ENCODE measurements around the gene AKR7A2.
"Not testable (repeated sequence)": the region's sequence is repeated elsewhere in the genome, so short reads cannot be mapped to it uniquely, and the experiment has no call there.

The AKR7A2 gene

DNA sequence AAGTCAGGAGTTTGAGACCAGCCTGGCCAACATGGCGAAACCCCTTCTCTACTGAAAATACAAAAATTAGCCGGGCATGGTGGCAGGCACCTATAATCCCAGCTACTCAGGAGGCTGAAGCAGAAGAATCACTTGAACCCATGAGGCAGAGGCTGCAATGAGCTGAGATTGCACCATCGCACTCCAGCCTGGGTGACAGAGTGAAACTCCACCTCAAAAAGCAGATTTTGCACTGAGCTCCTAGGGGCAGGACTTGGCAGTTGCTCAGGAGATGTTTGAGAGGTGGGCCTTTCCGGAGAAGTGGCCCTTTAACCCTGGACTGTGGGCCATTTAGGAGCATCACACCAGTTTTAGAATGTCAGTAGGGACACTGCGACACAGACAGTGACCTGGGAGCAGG, 55.6 kb downstream of the AKR7A2 start:
- not testable (repeated sequence) for FAIRE-seq

DNA sequence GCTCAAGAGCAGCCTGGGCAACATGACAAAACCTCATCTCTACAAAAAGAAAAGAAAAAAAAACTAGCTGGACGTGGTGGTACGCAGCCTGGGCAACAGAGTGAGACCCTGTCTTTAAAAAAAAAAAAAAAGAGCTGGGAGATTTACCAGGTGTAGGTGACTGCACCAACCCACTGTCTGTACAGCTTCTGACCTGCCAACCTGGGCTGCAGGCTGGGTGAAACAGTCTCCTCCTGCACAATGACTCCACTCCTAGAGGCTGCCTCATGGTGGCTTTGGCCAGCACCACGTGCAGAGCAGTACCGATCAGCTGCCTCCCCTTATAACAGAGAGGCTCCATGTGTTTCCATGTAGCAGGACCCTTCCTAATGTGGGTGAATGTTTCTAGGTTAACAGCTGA, 56.7 kb downstream of the AKR7A2 start:
- no peak for FAIRE-seq

DNA sequence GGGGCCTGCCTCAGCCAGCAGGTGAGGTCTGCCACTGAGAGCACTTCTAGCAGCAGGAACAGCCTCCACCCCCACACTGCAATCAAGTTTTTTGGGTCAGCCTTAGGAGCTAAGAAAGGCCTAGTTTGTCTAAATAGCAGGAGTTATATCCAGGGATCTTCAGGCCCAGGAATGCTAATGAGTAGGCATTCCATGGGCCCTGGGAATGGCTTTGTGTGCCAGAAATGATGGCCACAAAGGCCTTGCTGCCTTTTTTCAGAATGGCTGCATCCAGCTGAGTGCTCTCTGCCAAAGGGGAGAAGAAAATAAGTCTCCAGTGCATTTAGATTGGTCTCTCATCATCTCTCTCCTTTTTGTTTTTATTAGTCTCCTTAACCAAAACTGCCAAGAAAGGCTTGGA, 57.5 kb downstream of the AKR7A2 start:
- FAIRE-seq, result no peak

All from TTC549 (cell line).